GM21576 (cell line): ENCODE data around the gene OASL.

ENCODE experiments used
- ATAC-seq: cut with Tn5 transposase; IDR thresholded peaks from one replicate; pipeline ENCODE4 v1.9.1; 2021; ENCODE audit warnings: mild to moderate bottlenecking, moderate library complexity; ENCODE audit not compliant: unreplicated experiment

The OASL gene

GRCh38 chr12:120993496-120993895 lies 45.5 kb downstream of the OASL start:
- no peak for ATAC-seq

- no peak for ATAC-seq
These were observed 46.1 kb downstream of the OASL start for GRCh38 chr12:120992989-120993388.

- ATAC-seq, result no peak
These were observed 47.1 kb downstream of the OASL start for GRCh38 chr12:120991965-120992364.

- ATAC-seq, result no peak
These were observed 48.5 kb downstream of the OASL start for GRCh38 chr12:120990487-120991055.

- no peak for ATAC-seq
These were observed 49.4 kb downstream of the OASL start for GRCh38 chr12:120989687-120990086.

DNA sequence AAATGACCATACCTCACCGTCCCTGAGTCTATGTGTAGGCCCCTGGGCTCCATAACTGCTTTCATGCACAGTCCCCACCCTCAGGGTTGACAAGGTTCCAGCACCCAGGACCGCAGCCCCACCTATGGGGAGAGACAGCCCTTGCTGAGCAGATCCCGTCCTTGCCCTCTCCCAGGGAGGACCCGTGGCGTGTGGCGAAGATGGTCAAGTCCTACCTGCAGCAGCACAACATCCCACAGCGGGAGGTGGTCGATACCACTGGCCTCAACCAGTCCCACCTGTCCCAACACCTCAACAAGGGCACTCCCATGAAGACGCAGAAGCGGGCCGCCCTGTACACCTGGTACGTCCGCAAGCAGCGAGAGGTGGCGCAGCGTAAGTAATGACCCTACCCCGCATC lies 50.4 kb downstream of the OASL start:
- ATAC-seq, result no peak

DNA sequence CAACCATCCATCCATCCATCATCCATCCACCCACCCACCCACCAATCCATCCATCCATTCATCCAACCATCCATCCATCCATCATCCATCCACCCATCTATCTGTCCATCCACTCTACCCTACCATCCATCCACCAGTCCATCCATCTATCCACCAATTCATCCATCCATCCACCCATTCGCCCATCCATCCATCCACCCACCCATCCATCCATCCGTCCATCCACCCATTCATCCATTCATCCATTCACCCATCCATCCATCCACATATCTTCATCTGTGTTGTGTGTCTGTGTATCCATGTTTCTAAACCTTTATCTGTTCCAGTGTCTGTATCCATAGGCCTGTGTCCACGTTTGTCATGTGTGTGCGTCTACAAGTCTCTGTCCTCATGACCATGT lies 50.8 kb downstream of the OASL start:
- no peak for ATAC-seq

DNA sequence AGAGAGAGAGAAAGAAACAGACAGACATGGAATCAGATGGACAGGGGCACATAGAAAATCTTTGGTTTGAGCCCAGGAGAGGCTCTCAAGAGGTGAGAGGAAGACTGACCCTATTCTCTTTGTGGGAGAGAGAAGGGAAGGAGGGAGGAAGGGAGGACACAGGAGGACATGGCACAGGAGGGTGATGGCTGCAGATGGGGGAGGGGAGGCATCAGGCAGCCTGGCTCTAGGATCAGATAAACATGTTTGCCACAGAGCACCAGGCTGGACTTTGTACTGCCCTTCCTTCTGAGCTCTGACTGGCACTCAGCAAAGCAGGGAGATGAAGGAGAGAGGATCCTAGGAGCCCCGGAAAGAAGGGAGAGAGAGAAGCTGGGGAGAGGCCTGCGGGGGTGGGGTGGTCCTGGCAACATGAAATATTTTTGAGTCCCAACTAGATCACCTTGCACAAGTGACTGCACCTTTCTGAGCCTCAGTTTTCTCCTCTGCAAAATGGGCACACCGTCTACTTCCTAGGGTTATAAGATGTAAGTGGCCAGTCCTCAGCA lies 54.6 kb downstream of the OASL start:
- no peak for ATAC-seq

DNA sequence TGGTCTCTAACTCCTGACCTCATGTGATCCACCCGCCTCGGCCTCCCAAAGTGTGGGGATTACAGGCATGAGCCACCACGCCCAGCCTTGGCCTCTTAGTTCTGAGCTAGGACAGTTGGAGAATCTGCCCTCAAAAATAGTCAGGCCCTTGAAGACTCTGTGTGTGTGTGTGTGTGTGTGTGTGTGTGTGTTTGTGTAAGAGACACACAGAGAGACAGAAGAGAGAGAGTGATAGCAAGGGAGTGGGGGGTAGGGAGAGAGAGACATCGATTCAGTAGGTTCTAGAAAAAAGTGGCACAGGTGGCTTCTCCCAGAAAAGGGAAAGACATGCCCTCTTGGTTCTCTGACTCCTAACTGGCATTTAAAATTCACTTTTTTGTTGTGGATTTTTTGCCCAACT lies 55.3 kb downstream of the OASL start:
- ATAC-seq, result no peak

DNA sequence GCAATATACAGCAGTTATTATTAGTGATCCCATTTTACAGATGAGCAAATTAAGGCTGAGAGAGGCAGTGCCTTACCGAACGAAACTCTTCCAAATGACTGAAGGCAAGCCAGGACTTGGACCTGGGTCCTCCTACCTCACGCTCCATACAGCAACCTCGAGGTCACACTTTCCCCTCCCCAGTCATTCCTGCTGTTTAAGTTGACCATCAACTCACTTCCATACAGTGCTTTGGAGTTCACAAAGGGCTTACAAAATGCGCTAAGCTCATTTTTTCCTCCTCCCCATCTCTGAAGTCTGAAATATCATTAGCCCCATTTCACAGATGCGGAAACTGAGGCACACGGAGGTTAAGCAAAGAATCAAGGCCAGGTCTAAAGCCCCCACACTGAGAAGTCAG lies 56.4 kb downstream of the OASL start:
- ATAC-seq, result no peak

DNA sequence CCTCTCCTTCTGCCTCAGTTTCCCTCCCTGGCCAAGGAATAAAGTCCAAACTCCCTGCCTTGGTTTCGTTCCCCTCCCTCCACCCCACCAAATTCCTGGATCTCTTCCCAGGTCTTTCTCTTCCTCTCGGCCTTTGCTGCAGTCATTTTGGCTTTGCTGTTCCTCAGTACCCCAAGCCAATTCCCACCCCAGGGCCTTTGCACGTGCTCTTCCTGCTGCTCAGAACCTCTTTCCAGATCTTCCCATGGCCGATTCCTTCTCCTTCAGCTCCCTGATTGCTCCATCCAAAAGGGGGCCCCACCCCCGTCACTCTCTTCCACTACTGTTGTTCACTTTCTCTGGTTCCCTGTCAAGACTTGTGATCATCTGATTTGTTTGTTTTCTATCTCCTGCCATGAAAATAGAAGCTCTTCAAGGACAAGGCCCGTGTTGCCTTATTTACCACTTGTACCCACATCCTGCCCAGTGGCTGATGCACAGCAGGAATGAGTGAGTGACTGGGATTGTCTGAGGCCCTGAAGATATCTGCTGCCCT lies 57.6 kb downstream of the OASL start:
- ATAC-seq, result no peak

GRCh38 chr12:120980800-120981368 lies 58.2 kb downstream of the OASL start:
- no peak for ATAC-seq

DNA sequence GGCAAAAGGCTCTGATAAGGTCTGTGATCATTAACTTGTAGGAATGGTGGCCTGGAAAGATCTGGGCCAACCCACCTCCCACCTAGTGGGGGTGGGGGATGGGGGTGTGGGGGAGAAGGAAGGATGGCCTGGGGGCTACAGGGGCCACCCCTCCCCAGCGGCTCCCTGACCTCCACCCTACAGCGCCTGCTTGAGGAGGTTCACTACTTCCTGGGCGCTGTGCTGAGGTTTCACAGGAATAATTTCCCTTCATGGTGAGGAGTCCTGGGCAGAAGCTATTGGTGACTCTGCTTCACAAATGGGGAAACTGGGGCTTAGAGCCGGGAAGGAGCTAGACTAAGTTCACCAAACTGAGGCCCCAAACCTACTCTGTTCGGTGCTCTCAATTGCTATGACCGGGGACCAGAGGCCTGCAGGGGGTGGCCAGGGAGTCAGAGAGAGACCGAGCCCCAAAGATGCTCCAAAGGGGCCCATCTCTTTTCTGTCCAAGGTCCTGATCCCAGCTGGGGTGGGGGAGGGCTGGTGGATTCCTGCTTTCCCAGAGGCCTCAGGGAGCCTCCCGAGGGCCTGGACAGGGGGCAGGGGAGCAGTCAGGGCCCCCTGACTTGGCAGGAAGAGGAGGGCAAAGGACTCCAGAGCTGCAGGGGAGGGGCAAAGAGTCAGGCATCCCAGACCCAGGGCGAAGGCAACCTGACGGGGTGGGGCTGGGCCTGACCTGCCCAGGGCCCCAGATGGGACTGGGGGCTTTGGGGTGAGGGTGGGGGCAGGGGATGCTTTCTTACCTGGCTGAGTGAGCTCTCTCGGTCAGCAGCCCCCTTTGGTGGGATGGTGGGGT lies 59.0 kb downstream of the OASL start:
- ATAC-seq, result no peak

DNA sequence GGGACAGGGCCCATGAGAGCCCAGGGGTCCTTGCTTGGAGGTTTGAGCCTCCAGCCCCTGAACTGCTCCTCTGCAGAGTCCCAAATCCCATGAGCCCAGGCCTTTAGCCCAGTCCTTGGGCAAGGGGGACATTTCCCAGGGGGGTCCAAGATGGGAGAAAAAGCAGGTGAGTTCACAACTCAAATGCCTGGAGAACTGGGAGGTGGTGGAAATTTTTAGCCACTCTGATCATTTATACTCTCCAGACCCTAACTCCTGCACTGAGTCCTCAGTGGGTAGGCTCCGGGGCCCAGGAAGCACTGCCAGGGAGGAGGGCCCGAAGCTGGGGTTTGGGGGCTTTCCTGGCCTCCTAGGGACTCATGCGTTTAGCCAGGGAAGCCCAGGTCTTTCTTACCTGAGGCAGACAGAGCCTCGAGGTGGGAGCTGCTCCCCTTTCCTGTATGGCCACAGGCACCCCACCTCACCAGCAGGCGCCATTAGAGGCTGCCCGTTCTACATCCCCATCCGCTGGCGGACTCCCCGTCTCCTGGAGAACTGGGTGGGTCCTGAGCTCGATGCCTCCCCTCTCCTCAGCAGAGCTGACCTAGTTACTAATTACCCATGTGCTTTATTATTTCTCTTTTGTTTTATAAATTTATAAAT lies 59.7 kb downstream of the OASL start:
- ATAC-seq, result no peak

DNA sequence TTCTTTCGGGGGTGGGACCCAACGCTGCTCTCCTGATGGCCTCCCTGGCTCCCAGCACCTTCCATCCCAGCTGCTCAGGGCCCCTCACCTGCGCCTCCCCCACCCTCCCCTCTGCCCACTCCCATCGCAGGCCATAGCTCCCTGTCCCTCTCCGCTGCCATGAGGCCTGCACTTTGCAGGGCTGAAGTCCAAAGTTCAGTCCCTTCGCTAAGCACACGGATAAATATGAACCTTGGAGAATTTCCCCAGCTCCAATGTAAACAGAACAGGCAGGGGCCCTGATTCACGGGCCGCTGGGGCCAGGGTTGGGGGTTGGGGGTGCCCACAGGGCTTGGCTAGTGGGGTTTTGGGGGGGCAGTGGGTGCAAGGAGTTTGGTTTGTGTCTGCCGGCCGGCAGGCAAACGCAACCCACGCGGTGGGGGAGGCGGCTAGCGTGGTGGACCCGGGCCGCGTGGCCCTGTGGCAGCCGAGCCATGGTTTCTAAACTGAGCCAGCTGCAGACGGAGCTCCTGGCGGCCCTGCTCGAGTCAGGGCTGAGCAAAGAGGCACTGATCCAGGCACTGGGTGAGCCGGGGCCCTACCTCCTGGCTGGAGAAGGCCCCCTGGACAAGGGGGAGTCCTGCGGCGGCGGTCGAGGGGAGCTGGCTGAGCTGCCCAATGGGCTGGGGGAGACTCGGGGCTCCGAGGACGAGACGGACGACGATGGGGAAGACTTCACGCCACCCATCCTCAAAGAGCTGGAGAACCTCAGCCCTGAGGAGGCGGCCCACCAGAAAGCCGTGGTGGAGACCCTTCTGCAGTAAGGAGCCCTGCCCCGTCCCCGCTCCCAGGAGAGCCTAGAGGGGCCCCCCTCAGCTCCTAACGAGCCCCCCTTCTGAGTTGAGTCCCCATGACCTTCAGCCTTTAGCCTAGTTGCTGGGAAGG lies 60.5 kb downstream of the OASL start, which contains the start of gene HNF1A:
Gene HNF1A (plus strand): TSS at position 248 of the 924 bp plus-strand sequence. CDS start 226 bp downstream, at position 474.
- no peak for ATAC-seq

DNA sequence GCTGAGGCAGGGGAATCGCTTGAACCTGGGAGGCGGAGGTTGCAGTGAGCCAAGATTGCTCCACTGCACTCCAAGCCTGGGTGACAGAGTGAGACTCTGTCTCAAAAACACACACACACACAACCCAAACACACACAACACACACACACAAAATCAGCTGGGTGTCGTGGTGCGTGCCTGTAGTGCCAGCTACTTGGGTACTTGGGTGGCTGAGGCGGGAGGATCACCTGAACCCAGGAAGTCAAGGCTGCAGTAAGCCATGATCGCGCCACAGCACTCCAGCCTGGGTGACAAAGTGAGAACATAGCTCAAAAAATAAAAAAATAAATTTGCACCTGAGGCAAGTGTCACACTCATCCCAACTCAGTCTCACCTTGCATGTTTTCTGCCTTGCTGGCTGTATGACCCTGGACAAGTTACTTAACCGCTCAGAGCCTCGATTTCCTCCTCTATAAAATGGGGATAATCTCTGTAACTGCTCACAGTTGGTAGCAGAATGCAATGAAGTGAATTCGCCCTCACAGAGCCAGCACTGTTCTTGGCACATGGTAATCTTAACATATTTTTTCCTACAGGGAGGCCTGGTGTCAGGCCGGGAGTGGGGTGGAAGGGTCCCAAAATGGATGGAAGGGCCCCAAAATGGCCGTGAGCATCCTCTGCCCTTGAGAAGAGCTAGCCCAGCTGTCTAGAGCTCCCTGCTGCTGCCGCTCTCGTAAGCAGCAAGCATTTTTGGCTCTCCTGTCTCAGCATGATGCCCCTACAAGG lies 61.3 kb downstream of the OASL start:
- no peak for ATAC-seq

GRCh38 chr12:120972870-120973543 lies 66.0 kb downstream of the OASL start:
- ATAC-seq, result no peak

- ATAC-seq, result no peak
These were observed 67.5 kb downstream of the OASL start for GRCh38 chr12:120971299-120972180.
